Lower lobe of right lung (tissue), 2 donors: ENCODE results near the gene CACNG7. TPM values are rescaled to one million over a fixed set of nuclear protein-coding genes. Genes with fewer than 3 reads are reported as not detected.

Experiments
- ATAC-seq, 2 donors: fragments of 200-7000 bp; cut with Tn5 transposase; one replicate each; pipeline ENCODE4 v1.9.1; 2020 to 2022; ENCODE audit warnings: mild to moderate bottlenecking in 2 of 2, moderate library complexity in 2 of 2
- DNase-seq: peaks from one replicate; pipeline ENCODE4 v3.0.0-alpha.2; 2020
- H3K27ac ChIP-seq: fragments of 200-600 bp; one replicate; pipeline ENCODE4 v1.8.0; 2022
- H3K27me3 ChIP-seq: fragments of 200-600 bp; one replicate; pipeline ENCODE4 v1.8.0; 2022; ENCODE audit warnings: low read depth
- H3K36me3 ChIP-seq: fragments of 200-600 bp; one replicate; pipeline ENCODE4 v1.8.0; 2022; ENCODE audit warnings: mild to moderate bottlenecking
- H3K4me1 ChIP-seq: fragments of 200-600 bp; one replicate; pipeline ENCODE4 v1.8.0; 2022
- H3K4me3 ChIP-seq: fragments of 200-600 bp; one replicate; pipeline ENCODE4 v1.8.0; 2022; ENCODE audit warnings: mild to moderate bottlenecking
- H3K9me3 ChIP-seq: fragments of 200-600 bp; one replicate; pipeline ENCODE4 v1.8.0; 2022
- intact Hi-C: fragments of 100-400 bp; cut with DNase I; formaldehyde crosslinking; loops from one replicate; pipeline ENCODE4 v1.11.0; 2022
- total RNA-seq: library from RNA; stranded (reverse); fragmentation: NEBNext Ultra II Directional; extraction: Animal tissue kit (Norgen Biotek cat#: 25700); gene quantifications from one replicate; pipeline ENCODE4 v1.2.1, GENCODE V29; 2021
- TF ChIP-seq, protein P1 (sequence below): fragments of 200-600 bp; IDR thresholded peaks from one replicate; pipeline ENCODE4 v1.8.0; 2022; ENCODE audit warnings: antibody characterized with exemption, mild to moderate bottlenecking
- donor health status: DM: no; HTN: yes; CAD: no; lungs with severe emphysema.

CACNG7 gene
- total RNA-seq, 1 donor from 2014 or later, result not detected

DNA sequence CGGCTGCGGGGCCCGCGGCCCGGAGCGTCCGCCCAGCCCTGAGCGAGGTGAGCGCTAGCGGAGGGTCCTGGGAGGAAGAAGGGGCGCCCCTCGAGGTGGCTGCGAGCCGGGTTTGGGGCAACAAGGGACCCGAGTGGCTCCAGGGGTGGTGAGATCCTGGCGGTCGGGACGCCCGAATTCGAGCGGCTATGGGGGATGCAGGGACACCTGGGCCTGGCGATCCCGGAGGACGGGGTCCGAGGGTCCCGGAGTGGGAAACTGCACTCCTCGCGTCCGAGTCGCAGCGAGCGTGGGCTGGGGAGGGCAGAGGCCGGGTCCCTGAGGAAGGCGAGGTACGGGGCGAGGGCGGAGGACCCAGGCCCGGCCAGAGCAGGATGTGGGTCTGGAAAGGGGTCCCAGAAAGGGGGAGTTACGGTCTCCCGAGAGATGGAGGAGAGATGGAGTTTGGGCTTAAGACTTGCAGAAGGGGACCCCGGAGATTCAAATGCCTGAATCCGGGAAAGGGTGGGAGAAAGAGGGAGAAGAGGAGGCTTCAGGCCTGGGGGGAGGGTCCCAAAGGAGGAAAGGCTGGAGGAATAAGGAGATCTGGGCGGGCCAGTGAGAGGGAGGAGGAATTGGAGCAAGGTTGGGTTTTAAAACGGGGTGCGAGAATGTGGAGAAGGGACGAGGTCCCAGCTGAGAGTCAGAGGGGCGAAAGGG is 542 bp downstream of the CACNG7 start:
- no peak overlapping the region for H3K27ac ChIP-seq
- no peaks in the 10 kb centered on the region for H3K9me3 ChIP-seq
- TF ChIP-seq, protein P1, sequence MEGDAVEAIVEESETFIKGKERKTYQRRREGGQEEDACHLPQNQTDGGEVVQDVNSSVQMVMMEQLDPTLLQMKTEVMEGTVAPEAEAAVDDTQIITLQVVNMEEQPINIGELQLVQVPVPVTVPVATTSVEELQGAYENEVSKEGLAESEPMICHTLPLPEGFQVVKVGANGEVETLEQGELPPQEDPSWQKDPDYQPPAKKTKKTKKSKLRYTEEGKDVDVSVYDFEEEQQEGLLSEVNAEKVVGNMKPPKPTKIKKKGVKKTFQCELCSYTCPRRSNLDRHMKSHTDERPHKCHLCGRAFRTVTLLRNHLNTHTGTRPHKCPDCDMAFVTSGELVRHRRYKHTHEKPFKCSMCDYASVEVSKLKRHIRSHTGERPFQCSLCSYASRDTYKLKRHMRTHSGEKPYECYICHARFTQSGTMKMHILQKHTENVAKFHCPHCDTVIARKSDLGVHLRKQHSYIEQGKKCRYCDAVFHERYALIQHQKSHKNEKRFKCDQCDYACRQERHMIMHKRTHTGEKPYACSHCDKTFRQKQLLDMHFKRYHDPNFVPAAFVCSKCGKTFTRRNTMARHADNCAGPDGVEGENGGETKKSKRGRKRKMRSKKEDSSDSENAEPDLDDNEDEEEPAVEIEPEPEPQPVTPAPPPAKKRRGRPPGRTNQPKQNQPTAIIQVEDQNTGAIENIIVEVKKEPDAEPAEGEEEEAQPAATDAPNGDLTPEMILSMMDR, result no peak
- peaks cover 78% of the 10 kb centered on the region for H3K27me3 ChIP-seq
- H3K4me1 ChIP-seq, result peaks cover 22% of the 10 kb centered on the region
- no peak overlapping the region for H3K4me3 ChIP-seq
- no peaks in the 10 kb centered on the region for H3K36me3 ChIP-seq
- DNase-seq, result no peak
- no peak for ATAC-seq
- intact Hi-C loops, result no loop called here

DNA sequence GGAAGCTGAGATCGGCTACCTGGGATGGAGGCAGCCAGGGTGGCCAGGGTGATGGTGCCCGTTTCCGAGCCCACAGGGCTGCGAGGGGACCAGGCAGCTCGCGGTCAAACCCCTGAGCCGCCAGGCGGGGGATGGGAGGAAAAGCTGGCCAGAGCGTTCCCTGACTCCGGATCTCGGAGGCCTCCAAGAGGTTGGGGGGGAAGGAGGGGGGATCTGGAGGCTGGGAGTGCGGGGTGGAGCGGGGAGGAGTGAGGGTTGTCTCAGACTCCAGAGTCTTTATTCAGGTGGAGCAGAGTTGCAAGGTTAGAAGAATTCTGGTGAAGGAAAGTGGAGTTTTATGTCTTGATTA is 1.1 kb downstream of the CACNG7 start:
- ATAC-seq, result no peak
- Histone ChIP-seq H3K9me3 (no peaks in the 10 kb centered on the region), H3K36me3 (no peaks in the 10 kb centered on the region), H3K27me3 (peaks cover 82% of the 10 kb centered on the region), H3K4me3 (no peak overlapping the region), H3K27ac (no peak overlapping the region), H3K4me1 (peaks cover 22% of the 10 kb centered on the region)
- TF ChIP-seq, protein P1, result no peak
- DNase-seq, result no peak
- intact Hi-C loops, result no loop called here

DNA sequence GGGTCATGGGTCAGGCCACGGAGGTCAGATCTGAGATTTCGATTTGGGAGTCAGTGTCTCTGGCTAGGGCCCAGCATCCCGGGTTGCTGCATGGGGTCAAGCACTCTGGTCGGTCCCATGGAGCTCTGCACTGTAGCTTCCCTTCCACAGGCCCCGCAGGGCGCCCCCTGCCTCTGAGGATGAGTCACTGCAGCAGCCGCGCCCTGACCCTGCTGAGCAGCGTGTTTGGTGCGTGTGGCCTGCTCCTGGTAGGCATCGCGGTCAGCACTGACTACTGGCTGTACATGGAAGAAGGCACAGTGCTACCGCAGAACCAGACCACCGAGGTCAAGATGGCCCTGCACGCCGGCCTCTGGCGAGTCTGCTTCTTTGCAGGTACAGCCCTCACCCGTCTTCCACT is 3.6 kb downstream of the CACNG7 start:
- peaks cover 11% of the 10 kb centered on the region for H3K4me1 ChIP-seq
- intact Hi-C loops, result no loop called here
- TF ChIP-seq, protein P1, result peak; percentile 15
- ATAC-seq (no peak), DNase-seq (no peak)
- H3K36me3 ChIP-seq, result no peaks in the 10 kb centered on the region
- peaks cover 65% of the 10 kb centered on the region for H3K27me3 ChIP-seq
- H3K9me3 ChIP-seq, result no peaks in the 10 kb centered on the region
- no peak overlapping the region for H3K27ac ChIP-seq
- no peak overlapping the region for H3K4me3 ChIP-seq

DNA sequence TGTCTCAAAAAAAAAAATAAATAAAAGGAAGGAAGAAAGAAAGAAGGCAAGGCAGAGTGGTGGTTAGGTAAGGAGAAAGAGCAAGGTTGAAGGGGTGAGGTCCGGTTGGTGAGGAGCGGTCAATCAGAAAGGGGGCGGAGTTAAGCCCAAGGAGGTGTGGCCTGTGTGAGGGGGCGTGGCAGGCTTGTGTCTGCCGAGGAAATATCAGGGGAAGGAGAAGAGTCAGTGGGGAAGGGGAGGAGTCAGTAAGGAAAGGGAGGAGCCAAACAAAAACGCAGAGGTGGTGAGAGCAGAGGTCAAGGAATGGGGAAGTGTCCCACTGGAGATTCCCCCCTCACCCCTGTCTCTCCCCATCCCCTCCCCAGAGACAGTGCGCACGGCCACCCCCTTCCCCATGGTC is 5.9 kb downstream of the CACNG7 start:
- Histone ChIP-seq H3K27ac (no peak overlapping the region), H3K36me3 (no peaks in the 10 kb centered on the region), H3K27me3 (peaks cover 44% of the 10 kb centered on the region), H3K4me1 (no peaks in the 10 kb centered on the region), H3K4me3 (no peak overlapping the region), H3K9me3 (no peaks in the 10 kb centered on the region)
- TF ChIP-seq, protein P1, result no peak
- ATAC-seq, result peak in 1 of 2 donors; percentile 39
- DNase-seq, result no peak
- intact Hi-C loops, result no loop called here

DNA sequence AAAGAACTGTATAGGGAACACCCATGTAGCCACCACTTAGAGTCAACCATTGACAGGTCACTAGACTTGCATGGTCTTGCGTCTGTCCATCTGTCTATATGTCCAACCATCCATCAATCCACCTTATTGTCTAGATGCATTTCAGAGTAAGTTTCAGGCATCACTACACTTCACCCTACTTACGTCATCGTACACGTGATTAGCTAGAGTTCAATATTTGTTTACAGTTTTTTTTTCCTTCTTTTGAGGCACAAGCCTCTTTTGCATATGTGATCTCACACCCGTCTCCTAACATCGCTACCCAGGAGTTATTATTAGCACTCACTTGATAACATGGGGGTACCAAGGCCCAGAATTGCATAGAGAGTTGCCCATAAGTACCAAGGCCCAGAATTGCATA is 6.9 kb downstream of the CACNG7 start:
- H3K27ac ChIP-seq, result no peak overlapping the region
- ATAC-seq (no peak), DNase-seq (no peak)
- intact Hi-C loops, result no loop called here
- no peaks in the 10 kb centered on the region for H3K9me3 ChIP-seq
- H3K4me3 ChIP-seq, result no peak overlapping the region
- H3K4me1 ChIP-seq, result no peaks in the 10 kb centered on the region
- H3K27me3 ChIP-seq, result peaks cover 34% of the 10 kb centered on the region
- no peaks in the 10 kb centered on the region for H3K36me3 ChIP-seq
- TF ChIP-seq, protein P1, result no peak
